BE2C (cell line): Measurements from ENCODE around the gene TRIM44.
"Not testable (repeated sequence)": the region's sequence is repeated elsewhere in the genome, so short reads cannot be mapped to it uniquely, and the experiment has no call there.

Source experiments
- DNase-seq: peaks from one replicate; pipeline ENCODE4 v3.0.0-alpha.2; 2020
- H3K27me3 ChIP-seq: fragments of 250-450 bp; sonication (Bioruptor Pico); 2 replicates; pipeline ENCODE4 v1.5.1; 2020; ENCODE audit warnings: mild to moderate bottlenecking
- H3K36me3 ChIP-seq: fragments of 250-450 bp; sonication (Bioruptor Pico); 2 replicates; pipeline ENCODE4 v1.5.1; 2020; ENCODE audit warnings: mild to moderate bottlenecking
- H3K4me1 ChIP-seq: fragments of 250-450 bp; sonication (Bioruptor Pico); 2 replicates; pipeline ENCODE4 v1.5.1; 2020
- H3K4me3 ChIP-seq: 2 replicates; pipeline ENCODE4 v1.5.1; 2011; ENCODE audit warnings: low read depth, low read length
- H3K9me3 ChIP-seq: fragments of 250-450 bp; sonication (Bioruptor Pico); 2 replicates; pipeline ENCODE4 v1.5.1; 2020
- CTCF ChIP-seq: IDR thresholded peaks from 2 replicates; pipeline ENCODE4 v1.5.1; 2012; ENCODE audit warnings: mild to moderate bottlenecking, low read depth, low read length

TRIM44 gene

GRCh38 chr11:35748644-35749043, 86.1 kb downstream of the TRIM44 start:
- Histone ChIP-seq H3K27me3 (no peaks in the 10 kb centered on the region), H3K4me1 (no peaks in the 10 kb centered on the region), H3K36me3 (no peaks in the 10 kb centered on the region), H3K4me3 (no peak overlapping the region), H3K9me3 (no peaks in the 10 kb centered on the region)
- no peak for TF ChIP-seq CTCF
- DNase-seq: no peak

- H3K36me3 ChIP-seq: no peaks in the 10 kb centered on the region
- H3K4me1 ChIP-seq: no peaks in the 10 kb centered on the region
- TF ChIP-seq CTCF: no peak
- H3K27me3 ChIP-seq: no peaks in the 10 kb centered on the region
- DNase-seq: no peak
- H3K9me3 ChIP-seq: no peaks in the 10 kb centered on the region
- H3K4me3 ChIP-seq: no peak overlapping the region
Observed at GRCh38 chr11:35750315-35750714, 87.7 kb downstream of the TRIM44 start.

- H3K36me3 ChIP-seq: no peaks in the 10 kb centered on the region
- no peaks in the 10 kb centered on the region for H3K4me1 ChIP-seq
- H3K4me3 ChIP-seq: no peak overlapping the region
- H3K27me3 ChIP-seq: no peaks in the 10 kb centered on the region
- no peak for TF ChIP-seq CTCF
- H3K9me3 ChIP-seq: no peaks in the 10 kb centered on the region
- no peak for DNase-seq
Observed at GRCh38 chr11:35750981-35751663, 88.5 kb downstream of the TRIM44 start.

GRCh38 chr11:35751664-35752061, 89.1 kb downstream of the TRIM44 start:
- Histone ChIP-seq H3K27me3 (no peaks in the 10 kb centered on the region), H3K9me3 (no peaks in the 10 kb centered on the region), H3K4me3 (no peak overlapping the region), H3K4me1 (no peaks in the 10 kb centered on the region), H3K36me3 (no peaks in the 10 kb centered on the region)
- TF ChIP-seq CTCF: no peak
- DNase-seq: no peak

- Histone ChIP-seq H3K4me1 (no peaks in the 10 kb centered on the region), H3K27me3 (no peaks in the 10 kb centered on the region), H3K36me3 (no peaks in the 10 kb centered on the region), H3K4me3 (no peak overlapping the region), H3K9me3 (no peaks in the 10 kb centered on the region)
- no peak for TF ChIP-seq CTCF
- DNase-seq: no peak
Observed at GRCh38 chr11:35752115-35752514, 89.5 kb downstream of the TRIM44 start.

- not testable (repeated sequence) for H3K4me1 ChIP-seq, H3K27me3 ChIP-seq, H3K9me3 ChIP-seq, DNase-seq, H3K36me3 ChIP-seq, H3K4me3 ChIP-seq
Observed at GRCh38 chr11:35753573-35753972, 91.0 kb downstream of the TRIM44 start.

GRCh38 chr11:35759951-35760350, 97.4 kb downstream of the TRIM44 start:
- H3K4me1 ChIP-seq, DNase-seq, H3K27me3 ChIP-seq, H3K36me3 ChIP-seq, H3K4me3 ChIP-seq, H3K9me3 ChIP-seq: not testable (repeated sequence)
